GM18951 (cell line): ENCODE data around the gene SLC35F1.

Experiments used
- POLR2A ChIP-seq: IDR thresholded peaks from 4 replicates; pipeline ENCODE4 v1.6.1; 2011; ENCODE audit warnings: mild to moderate bottlenecking; ENCODE audit not compliant: insufficient read length, insufficient read depth; ENCODE audit errors: extremely low read depth
- in situ Hi-C: fragments of 300-500 bp; cut with MboI; formaldehyde crosslinking; loops from one replicate; pipeline ENCODE4 v1.12.0; 2022; ENCODE audit warnings: low sequenced_read_pairs, mixed read lengths, inconsistent platforms; ENCODE audit not compliant: unreplicated experiment

The SLC35F1 gene

DNA sequence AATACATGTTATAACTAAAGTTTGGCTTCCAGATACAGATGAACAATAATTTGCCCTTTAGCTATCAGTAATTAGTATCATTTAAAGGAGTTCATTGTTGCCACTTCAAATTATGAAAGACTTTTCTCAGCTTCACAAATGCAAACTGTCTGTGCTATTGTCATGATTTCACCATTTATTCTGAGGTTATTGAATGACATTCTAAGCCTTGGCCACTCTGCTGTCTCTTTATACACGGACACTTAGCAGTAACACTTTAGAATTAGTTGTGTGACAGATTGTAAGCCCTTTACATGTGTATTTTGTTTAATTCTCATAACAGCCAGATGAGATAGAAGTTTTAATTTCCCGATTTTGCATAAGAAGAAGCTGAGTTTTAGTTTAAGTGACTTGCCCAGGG lies 176.6 kb downstream of the SLC35F1 start:
- in situ Hi-C loops: no loop called here
- no peak for TF ChIP-seq POLR2A

DNA sequence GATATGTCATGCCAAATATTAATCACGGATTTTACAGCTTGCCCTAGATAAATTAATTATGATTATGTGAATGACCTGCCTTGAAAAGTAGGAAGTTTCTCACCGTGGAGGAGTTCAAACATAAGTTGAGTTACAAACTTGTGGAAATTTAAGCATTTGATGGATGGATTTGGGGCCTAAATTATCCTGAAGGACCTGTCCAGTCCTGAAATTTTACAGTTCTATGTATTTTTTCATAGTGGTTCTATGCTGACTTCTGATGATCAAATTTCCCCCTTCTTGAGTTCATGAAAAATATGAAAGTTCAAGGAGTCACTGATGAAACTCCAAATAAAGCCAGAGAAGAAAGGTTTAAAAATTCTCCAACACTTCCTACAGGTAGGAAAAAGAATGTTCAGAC lies 178.6 kb downstream of the SLC35F1 start:
- TF ChIP-seq POLR2A: no peak
- in situ Hi-C loops: no loop called here

DNA sequence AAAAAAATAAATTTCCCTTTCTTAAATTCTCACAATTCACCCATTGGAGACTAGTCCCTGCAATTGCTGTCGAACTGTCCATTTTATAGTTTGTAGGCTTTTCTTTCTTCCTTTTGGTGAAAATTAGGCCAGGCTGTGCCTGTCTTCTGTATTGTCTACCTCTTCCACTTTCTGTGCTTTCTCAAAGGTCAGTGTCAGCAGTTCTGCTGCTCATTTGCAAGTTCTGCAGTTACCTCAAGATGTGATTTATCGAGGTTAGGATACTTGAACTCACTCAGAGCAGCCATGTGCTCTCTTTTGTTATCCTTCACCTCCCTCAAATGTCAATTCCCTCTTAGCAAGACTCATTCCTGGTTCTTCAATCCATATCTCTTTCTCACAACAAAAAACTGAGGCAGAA lies 179.1 kb downstream of the SLC35F1 start:
- in situ Hi-C loops: no loop called here
- TF ChIP-seq POLR2A: no peak

- in situ Hi-C loops: no loop called here
- no peak for TF ChIP-seq POLR2A
These were observed 185.0 kb downstream of the SLC35F1 start for GRCh38 chr6:118092086-118092485.

DNA sequence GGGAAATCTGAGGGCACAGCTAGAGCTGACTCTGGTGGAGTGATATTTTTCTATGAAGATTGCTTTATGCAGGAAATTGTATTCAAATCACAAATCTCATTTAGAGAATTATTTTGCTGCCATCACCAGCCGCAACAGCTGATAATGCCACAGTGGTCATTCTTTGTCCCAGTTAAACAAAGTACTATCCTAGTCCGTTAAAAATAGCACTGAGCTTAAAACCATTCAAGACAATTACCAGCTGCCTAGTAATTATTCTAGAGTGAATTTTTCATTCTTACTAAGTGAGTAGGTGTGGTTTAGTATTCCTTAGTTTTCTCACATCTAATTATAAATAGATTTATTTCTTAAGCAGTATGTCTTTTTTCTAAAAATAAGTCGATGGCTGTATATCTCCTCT lies 190.5 kb downstream of the SLC35F1 start:
- no peak for TF ChIP-seq POLR2A
- in situ Hi-C loops: no loop called here

GRCh38 chr6:118100717-118101116 lies 193.7 kb downstream of the SLC35F1 start:
- in situ Hi-C loops: no loop called here

DNA sequence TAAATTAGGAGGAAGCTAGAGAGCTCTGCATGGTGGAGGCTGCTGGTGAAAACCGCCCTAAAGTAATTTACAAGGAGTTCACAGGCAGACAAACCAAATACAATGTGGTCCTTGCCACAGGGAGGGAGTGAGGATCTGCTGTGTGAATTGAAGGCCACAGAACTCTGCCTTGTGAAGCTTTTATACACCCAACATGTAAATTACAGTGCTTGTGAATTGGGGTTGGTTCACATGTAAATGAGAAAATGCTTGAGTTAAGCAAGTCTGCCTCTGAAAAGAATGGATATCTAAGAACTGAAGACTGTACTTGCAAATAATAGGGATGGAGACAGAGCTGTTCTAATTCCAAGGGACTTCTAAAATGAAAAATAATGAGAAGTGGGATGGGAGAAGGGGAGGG lies 194.2 kb downstream of the SLC35F1 start:
- TF ChIP-seq POLR2A: no peak
- in situ Hi-C loops: no loop called here

More at GRCh38 chr6:118100717-118101116, 193.7 kb downstream of the SLC35F1 start:
- TF ChIP-seq POLR2A: no peak

GRCh38 chr6:118101831-118102345 lies 194.8 kb downstream of the SLC35F1 start:
- TF ChIP-seq POLR2A: no peak
- in situ Hi-C loops: no loop called here

GRCh38 chr6:118102401-118102800 lies 195.3 kb downstream of the SLC35F1 start:
- in situ Hi-C loops: no loop called here
- no peak for TF ChIP-seq POLR2A

GRCh38 chr6:118103381-118104146 lies 196.5 kb downstream of the SLC35F1 start:
- no peak for TF ChIP-seq POLR2A
- in situ Hi-C loops: no loop called here

- in situ Hi-C loops: no loop called here
- TF ChIP-seq POLR2A: no peak
These were observed 215.2 kb downstream of the SLC35F1 start for GRCh38 chr6:118122161-118122725.

DNA sequence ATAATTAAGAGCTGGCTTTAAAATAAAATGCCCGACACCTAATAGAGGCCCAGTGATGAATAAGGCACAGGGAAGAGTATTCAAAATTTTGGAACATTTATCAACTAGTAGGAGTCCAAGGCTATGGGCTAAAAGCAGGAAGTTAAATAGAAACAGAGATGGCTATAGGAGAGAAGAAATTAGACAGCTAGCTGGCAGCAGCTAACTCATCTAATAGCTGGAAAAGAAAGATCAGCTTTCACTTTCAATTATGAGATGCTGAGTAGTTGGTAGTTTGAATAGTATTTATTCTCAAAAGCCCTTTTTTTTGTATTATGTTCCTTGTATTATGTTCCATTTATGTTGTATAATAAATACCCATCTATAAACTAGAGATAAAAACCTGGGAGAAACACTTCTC lies 215.7 kb downstream of the SLC35F1 start:
- in situ Hi-C loops: no loop called here
- TF ChIP-seq POLR2A: no peak

GRCh38 chr6:118123503-118124037 lies 216.5 kb downstream of the SLC35F1 start:
- no peak for TF ChIP-seq POLR2A

GRCh38 chr6:118124851-118125250 lies 217.8 kb downstream of the SLC35F1 start:
- in situ Hi-C loops: no loop called here
- TF ChIP-seq POLR2A: no peak

More at GRCh38 chr6:118123503-118124037, 216.5 kb downstream of the SLC35F1 start:
- in situ Hi-C loops: no loop called here
